ENCODE data around the gene C15orf62.

GRCh38 chr15:40819048-40819447 is 49.3 kb downstream of the C15orf62 start:
- TF ChIP-seq EGR1 (IDR thresholded peaks at IDR 0.05) (no peak), MAX (IDR thresholded peaks at IDR 0.05) (no peak), CREB1 (IDR thresholded peaks at IDR 0.05; ENCODE audit: low read depth) (no peak), YY1 (IDR thresholded peaks at IDR 0.05; ENCODE audit: low read depth) (no peak), EP300 (IDR thresholded peaks at IDR 0.05; ENCODE audit: borderline replicate concordance) (no peak), CEBPB (IDR thresholded peaks at IDR 0.05) (no peak), TAF1 (IDR thresholded peaks at IDR 0.05; ENCODE audit: low read depth) (no peak), ZBTB7A (IDR thresholded peaks at IDR 0.05; ENCODE audit: low read depth) (no peak), TEAD4 (IDR thresholded peaks at IDR 0.05) (no peak)
- TF ChIP-seq, protein P1, sequence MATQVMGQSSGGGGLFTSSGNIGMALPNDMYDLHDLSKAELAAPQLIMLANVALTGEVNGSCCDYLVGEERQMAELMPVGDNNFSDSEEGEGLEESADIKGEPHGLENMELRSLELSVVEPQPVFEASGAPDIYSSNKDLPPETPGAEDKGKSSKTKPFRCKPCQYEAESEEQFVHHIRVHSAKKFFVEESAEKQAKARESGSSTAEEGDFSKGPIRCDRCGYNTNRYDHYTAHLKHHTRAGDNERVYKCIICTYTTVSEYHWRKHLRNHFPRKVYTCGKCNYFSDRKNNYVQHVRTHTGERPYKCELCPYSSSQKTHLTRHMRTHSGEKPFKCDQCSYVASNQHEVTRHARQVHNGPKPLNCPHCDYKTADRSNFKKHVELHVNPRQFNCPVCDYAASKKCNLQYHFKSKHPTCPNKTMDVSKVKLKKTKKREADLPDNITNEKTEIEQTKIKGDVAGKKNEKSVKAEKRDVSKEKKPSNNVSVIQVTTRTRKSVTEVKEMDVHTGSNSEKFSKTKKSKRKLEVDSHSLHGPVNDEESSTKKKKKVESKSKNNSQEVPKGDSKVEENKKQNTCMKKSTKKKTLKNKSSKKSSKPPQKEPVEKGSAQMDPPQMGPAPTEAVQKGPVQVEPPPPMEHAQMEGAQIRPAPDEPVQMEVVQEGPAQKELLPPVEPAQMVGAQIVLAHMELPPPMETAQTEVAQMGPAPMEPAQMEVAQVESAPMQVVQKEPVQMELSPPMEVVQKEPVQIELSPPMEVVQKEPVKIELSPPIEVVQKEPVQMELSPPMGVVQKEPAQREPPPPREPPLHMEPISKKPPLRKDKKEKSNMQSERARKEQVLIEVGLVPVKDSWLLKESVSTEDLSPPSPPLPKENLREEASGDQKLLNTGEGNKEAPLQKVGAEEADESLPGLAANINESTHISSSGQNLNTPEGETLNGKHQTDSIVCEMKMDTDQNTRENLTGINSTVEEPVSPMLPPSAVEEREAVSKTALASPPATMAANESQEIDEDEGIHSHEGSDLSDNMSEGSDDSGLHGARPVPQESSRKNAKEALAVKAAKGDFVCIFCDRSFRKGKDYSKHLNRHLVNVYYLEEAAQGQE (IDR thresholded peaks at IDR 0.05; ENCODE audit: low read depth), result no peak

Data from Ishikawa (cell line).